ENCODE data around the gene PPEF1.
"Not testable (repeated sequence)": the region's sequence is repeated elsewhere in the genome, so short reads cannot be mapped to it uniquely, and the experiment has no call there.

The PPEF1 gene

DNA sequence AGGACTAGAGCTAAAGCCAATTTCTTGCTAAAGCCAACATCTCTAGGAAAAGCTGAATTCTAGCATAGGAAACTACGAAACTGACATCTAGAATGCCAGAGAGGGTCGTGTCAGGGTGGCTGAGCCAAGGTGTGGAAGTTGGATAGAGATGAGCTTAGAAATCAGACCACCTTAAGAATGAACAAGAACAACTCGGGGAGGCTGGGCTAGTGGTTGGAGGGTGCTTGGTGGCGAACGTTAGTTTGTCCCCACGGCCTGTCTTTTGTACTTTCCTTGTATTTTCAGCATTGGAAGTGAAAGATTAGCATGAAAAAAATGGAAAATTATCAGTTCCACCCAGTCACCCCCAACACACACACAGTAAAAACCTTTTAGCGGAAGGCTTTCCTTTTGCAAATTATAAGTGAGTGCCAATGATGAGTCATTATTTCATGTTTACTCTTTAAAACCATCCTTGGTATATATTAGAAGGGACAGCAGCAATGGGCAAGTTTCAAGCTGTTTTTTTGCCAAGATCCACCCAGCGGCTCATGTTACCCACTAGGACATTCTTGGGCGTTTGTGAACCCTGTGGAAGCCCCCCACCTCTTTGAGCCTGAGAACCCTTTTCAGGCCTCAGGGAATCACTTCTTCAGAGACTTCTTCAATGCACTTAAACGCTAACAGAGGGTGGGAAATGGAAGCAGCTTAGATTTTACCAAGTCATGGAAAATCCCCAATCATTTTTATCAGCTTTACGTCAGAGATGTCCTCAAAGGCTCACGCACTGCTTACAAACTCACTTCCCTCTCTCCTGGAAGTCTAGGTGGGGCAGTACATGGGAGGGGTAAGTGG lies 4.9 kb upstream of the PPEF1 start:
- DNase-seq (ENCODE audit: low read depth in 2 of 2) = no peak

DNA sequence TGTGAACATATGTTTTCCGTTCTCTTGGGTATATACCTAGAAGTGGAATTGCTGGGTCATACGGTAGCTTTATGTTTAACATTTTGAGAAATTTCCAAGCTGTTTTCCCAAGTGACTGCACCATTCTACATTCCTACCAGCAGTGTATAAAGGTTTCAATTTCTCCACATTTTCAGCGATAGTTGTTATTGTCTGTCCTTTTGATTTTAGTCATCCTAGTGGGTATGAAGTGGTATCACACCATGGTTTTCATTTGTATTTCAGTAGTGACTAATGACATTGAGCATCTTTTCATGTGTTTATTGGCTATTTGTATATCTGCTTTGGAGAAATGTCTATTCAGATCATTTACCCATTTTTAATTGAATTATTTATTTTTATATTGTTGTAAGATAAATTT lies 2.4 kb downstream of the PPEF1 start:
- DNase-seq (ENCODE audit: low read depth in 2 of 2) = no peak

DNA sequence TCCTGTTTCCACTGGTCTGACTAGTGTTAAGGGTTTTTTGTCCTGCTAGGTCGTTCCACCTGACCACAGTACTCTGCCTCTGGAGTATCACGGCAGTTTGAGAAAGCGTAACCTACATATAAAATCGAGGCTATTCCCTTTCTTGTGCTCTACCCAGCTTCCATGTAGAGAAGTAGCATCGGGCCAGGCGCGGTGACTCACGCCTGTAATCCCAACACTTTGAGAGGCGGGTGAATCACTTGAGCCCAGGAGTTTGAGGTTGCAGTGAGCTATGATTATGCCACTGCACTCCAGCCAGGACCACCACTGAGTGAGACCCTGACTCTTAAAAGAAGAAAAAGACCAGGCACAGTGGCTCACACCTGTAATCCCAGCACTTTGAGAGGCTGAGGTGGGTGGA lies 7.5 kb downstream of the PPEF1 start:
- DNase-seq (ENCODE audit: low read depth in 2 of 2) = no peak

DNA sequence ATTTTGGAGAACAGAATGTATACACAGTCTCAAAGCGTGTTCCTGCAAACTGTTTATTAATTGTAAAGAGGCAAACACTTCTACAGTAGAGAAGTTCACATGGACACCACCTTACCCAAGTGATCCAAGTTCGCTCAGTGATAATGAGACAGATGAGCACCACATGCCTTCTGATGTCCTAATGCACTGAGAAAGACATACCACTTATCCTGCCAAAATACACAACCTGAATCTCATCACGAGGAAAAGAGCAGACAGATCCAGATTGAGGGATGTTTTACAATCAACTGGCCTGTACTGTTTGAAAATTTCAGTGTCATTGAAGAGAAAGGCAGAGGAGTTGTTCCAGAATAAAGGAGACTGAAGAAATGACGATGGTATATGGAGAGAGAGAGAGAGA lies 12.4 kb downstream of the PPEF1 start:
- DNase-seq (ENCODE audit: low read depth in 2 of 2) = no peak

- DNase-seq (ENCODE audit: low read depth in 2 of 2) = no peak
These were observed 14.4 kb downstream of the PPEF1 start for GRCh38 chrX:18721683-18722499.

DNA sequence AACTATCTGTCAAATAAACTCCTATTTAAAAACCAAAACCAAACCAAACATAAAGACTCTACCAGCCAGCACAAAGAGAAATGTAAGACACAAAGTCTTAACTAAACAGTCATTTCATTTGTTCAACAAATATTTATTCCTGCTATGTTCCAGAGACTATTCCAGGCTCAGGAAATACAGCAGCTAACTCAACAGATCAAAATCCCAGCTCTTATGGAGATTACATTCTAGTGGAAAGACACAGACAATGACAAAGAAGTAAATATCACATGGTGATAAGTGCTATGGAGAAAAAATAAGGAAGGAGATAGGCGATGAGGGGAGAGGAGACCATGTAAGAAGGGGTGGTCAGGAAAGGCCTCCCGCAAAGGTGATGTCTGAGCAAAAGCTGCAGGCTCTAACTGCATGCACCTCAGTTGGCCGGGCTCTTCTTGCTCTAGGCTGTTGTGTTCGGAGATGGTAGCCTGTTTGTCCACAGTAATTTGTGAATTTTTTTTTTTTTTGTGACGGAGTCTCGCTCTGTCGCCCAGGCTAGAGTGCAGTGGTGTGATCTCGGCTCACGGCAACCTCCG lies 15.1 kb downstream of the PPEF1 start:
- DNase-seq (ENCODE audit: low read depth in 2 of 2) = no peak

DNA sequence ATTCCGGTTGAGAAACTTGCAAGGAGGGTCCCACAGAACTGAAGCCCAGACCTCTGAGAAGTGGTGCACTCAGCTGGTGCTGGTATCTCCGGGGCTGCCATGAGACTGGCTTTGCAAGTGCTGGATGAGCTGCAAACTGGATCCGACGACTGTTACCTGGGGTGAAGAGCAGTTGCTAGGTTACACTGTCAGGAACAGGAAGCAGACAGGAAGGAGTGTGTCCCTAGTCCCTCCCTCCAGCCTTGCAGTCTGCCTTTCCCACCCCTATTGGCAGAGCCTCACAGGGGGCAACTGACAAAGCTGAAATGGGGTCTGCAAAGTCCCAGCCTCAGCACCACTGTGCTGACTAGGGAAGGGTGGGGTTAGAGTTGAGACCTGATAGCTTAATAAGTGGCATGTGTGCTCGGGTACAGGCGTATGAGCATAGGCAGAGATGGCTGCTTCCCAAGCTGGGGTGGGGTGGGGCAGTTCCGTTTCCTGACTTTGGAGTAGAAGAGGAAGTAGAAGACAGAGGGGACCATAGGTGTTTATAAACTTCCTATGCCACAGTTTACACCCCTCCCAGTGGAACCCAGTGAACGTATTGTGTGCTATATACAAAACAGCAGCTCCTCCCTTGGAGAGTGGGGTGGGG lies 18.0 kb downstream of the PPEF1 start:
- no peak for DNase-seq (ENCODE audit: low read depth in 2 of 2)

DNA sequence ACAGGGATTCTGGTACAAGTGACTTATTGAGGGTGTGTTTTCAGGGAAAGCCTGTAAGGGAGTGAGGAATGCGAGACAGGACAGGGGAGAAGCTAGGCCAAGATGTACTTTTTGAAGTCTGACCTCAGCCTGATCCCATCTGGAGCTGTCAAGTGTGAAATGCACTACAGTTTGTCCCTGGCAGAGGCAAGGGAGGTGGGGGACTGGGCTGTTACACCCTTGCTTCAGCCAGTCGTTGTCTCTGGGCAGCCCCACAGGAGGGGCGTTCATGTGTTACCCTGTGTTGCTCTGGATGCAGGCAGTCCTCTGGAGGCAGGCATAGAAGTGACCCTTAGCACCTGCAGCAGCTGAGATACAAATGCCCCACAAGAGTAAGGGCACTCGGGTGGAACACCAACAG lies 25.8 kb downstream of the PPEF1 start:
- no peak for DNase-seq (ENCODE audit: low read depth in 2 of 2)

- not testable (repeated sequence) for DNase-seq (ENCODE audit: low read depth in 2 of 2)
These were observed 32.2 kb downstream of the PPEF1 start for GRCh38 chrX:18739609-18740008.

- no peak for DNase-seq (ENCODE audit: low read depth in 2 of 2)
These were observed 41.1 kb downstream of the PPEF1 start for GRCh38 chrX:18748499-18748898.

GRCh38 chrX:18753631-18754030 lies 46.2 kb downstream of the PPEF1 start:
- no peak for DNase-seq (ENCODE audit: low read depth in 2 of 2)

- DNase-seq (ENCODE audit: low read depth in 2 of 2) = no peak
These were observed 48.2 kb downstream of the PPEF1 start for GRCh38 chrX:18755651-18756050.

GRCh38 chrX:18757956-18758932 lies 50.8 kb downstream of the PPEF1 start:
- no peak for DNase-seq (ENCODE audit: low read depth in 2 of 2)

DNA sequence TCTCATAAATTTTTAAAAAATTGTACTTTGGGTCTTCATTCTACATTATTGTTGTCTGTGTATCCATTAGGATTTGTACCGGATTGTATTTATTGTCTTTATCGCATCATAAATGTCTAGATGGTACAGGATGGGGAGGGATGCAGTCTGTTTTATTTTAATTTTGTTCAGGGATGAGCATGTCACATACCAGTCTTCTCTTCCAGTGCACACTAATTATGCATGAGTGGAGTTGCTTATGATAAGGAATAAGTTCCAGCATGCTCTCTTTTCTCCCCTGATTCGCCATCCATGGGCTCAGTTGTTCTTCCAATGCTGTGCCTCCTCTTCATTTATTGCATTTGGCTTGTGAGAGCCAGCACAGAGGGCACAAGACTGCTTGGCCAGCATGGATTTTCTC lies 54.3 kb downstream of the PPEF1 start:
- DNase-seq (ENCODE audit: low read depth in 2 of 2) = no peak

DNA sequence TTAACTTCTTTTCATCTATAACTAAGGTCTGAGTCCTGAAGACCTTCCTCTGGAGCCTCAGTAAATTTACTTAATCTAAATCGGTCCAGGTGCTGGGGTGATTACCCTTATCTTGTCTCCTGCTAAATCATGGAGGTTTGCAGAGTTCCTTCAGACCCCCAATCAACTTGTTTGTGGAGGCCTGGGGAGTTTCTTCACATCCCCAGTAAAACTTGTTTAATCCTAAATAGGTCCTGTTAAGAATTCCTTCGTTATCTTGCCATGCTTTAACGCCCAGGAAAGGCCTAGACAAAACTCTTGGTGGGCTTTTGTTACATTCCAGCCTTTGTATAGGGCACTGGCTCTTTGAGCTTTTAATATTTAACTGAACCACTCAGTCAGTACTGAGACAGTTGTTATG lies 55.7 kb downstream of the PPEF1 start:
- not testable (repeated sequence) for DNase-seq (ENCODE audit: low read depth in 2 of 2)

GRCh38 chrX:18769364-18769763 lies 61.9 kb downstream of the PPEF1 start:
- no peak for DNase-seq (ENCODE audit: low read depth in 2 of 2)

GRCh38 chrX:18769812-18770573 lies 62.5 kb downstream of the PPEF1 start:
- DNase-seq (ENCODE audit: low read depth in 2 of 2) = no peak

- DNase-seq (ENCODE audit: low read depth in 2 of 2) = no peak
These were observed 82.5 kb downstream of the PPEF1 start for GRCh38 chrX:18789916-18790315.

- no peak for DNase-seq (ENCODE audit: low read depth in 2 of 2)
These were observed 85.4 kb downstream of the PPEF1 start for GRCh38 chrX:18792828-18793227.

- DNase-seq (ENCODE audit: low read depth in 2 of 2) = no peak
These were observed 86.2 kb downstream of the PPEF1 start for GRCh38 chrX:18793601-18794089.

Data from stimulated activated CD8-positive, alpha-beta memory T cell treated with anti-CD3 and anti-CD28 coated beads, Interleukin-15, amount 100 ng/mL, for 4 hours (primary cell).